ENCODE data around the gene GRIA2.

DNA sequence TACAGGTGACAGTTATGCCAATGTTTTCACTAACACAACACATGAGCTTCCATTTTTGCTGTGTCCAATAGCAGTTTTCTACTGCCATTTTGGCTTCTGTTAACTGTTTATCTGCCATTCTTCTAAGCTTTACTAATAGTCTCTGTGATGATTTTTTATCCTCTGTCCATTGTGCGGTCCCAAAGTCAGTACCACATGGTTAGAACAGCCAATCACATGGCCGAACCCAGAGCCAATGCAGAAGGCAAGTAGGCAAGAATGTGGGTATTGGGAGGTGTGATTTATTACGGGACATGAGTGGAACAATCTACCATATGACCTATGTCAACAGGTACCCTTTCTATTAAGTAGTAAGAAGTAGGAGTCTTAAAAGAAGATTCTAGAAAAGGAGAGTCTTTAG is 61.5 kb downstream of the GRIA2 start:
- TF ChIP-seq, protein P1, sequence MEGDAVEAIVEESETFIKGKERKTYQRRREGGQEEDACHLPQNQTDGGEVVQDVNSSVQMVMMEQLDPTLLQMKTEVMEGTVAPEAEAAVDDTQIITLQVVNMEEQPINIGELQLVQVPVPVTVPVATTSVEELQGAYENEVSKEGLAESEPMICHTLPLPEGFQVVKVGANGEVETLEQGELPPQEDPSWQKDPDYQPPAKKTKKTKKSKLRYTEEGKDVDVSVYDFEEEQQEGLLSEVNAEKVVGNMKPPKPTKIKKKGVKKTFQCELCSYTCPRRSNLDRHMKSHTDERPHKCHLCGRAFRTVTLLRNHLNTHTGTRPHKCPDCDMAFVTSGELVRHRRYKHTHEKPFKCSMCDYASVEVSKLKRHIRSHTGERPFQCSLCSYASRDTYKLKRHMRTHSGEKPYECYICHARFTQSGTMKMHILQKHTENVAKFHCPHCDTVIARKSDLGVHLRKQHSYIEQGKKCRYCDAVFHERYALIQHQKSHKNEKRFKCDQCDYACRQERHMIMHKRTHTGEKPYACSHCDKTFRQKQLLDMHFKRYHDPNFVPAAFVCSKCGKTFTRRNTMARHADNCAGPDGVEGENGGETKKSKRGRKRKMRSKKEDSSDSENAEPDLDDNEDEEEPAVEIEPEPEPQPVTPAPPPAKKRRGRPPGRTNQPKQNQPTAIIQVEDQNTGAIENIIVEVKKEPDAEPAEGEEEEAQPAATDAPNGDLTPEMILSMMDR (IDR thresholded peaks at IDR 0.05), result no peak
- TF ChIP-seq POLR2A (IDR thresholded peaks at IDR 0.05), result no peak

Data from thyroid gland (tissue), 4 donors.